ENCODE measurements around the gene AVEN.

The AVEN gene

GRCh38 chr15:33982516-33982915, 56.5 kb downstream of the AVEN start:
- no peak for DNase-seq

- DNase-seq = no peak
These were observed 58.8 kb downstream of the AVEN start for GRCh38 chr15:33980159-33980558.

GRCh38 chr15:33975022-33975565, 63.9 kb downstream of the AVEN start:
- DNase-seq = peak; percentile 18

- DNase-seq = no peak
These were observed 67.2 kb downstream of the AVEN start for GRCh38 chr15:33971811-33972210.

- DNase-seq = no peak
These were observed 70.2 kb downstream of the AVEN start for GRCh38 chr15:33968821-33969220.

GRCh38 chr15:33968224-33968623, 70.8 kb downstream of the AVEN start, which contains the start of gene CHRM5:
TSS of gene CHRM5 (plus strand) at chr15:33968497. CDS start at chr15:34062718, 94,221 bp downstream.
- DNase-seq = no peak

- DNase-seq = no peak
These were observed 74.4 kb downstream of the AVEN start for GRCh38 chr15:33964665-33965040.

GRCh38 chr15:33963831-33964664, 75.0 kb downstream of the AVEN start:
- DNase-seq = peak; percentile 60

- peak; percentile 69 for DNase-seq
These were observed 78.5 kb downstream of the AVEN start for GRCh38 chr15:33960549-33960935.

- DNase-seq = peak; percentile 54
These were observed 79.0 kb downstream of the AVEN start for GRCh38 chr15:33959844-33960548.

- peak; percentile 92 for DNase-seq
These were observed 82.6 kb downstream of the AVEN start for GRCh38 chr15:33956397-33956796.

GRCh38 chr15:33955945-33956344, 83.1 kb downstream of the AVEN start:
- peak; percentile 86 for DNase-seq

- DNase-seq = no peak
These were observed 92.9 kb downstream of the AVEN start for GRCh38 chr15:33946152-33946551.

GRCh38 chr15:33941279-33942063, 97.5 kb downstream of the AVEN start:
- DNase-seq = no peak

- DNase-seq = no peak
These were observed 104.1 kb downstream of the AVEN start for GRCh38 chr15:33934921-33935320.

GRCh38 chr15:33934396-33934795, 104.6 kb downstream of the AVEN start:
- no peak for DNase-seq

GRCh38 chr15:33932734-33933133, 106.3 kb downstream of the AVEN start:
- no peak for DNase-seq

- DNase-seq = no peak
These were observed 112.7 kb downstream of the AVEN start for GRCh38 chr15:33926260-33926659.

GRCh38 chr15:33923446-33923845, 115.6 kb downstream of the AVEN start:
- no peak for DNase-seq

GRCh38 chr15:33915571-33916407, 123.2 kb downstream of the AVEN start:
- DNase-seq = peak; percentile 53

- no peak for DNase-seq
These were observed 125.5 kb downstream of the AVEN start for GRCh38 chr15:33913459-33913858.

GRCh38 chr15:33912326-33912725, 126.7 kb downstream of the AVEN start:
- no peak for DNase-seq
